Hepatocyte (in vitro differentiated cells): ENCODE data around the gene DLX3. TPM values are rescaled to one million over a fixed set of nuclear protein-coding genes. Genes with fewer than 3 reads are reported as not detected.

Source experiments
- DNase-seq: peaks from one replicate; pipeline ENCODE4 v3.0.0-alpha.2; 2016; ENCODE audit warnings: low spot score
- H2AFZ ChIP-seq: fragments of 200-600 bp; sonication (generic); 2 replicates; pipeline ENCODE4 v1.6.0; 2016; ENCODE audit warnings: antibody characterized with exemption, mild to moderate bottlenecking
- H3K27ac ChIP-seq: fragments of 200-600 bp; sonication (generic); 2 replicates; pipeline ENCODE4 v1.5.1; 2016; ENCODE audit warnings: mild to moderate bottlenecking
- H3K27me3 ChIP-seq: fragments of 200-600 bp; sonication (generic); 2 replicates; pipeline ENCODE4 v1.6.1; 2016
- H3K36me3 ChIP-seq: fragments of 200-600 bp; sonication (generic); replicated peaks from 2 replicates; pipeline ENCODE4 v1.5.1; 2016; ENCODE audit warnings: low read depth; ENCODE audit not compliant: insufficient read depth
- H3K4me1 ChIP-seq: fragments of 200-600 bp; sonication (generic); 2 replicates; pipeline ENCODE4 v1.5.1; 2016; ENCODE audit warnings: mild to moderate bottlenecking, moderate library complexity; ENCODE audit not compliant: insufficient read depth
- H3K4me2 ChIP-seq: fragments of 200-600 bp; sonication (generic); 2 replicates; pipeline ENCODE4 v1.6.0; 2016
- H3K4me3 ChIP-seq: fragments of 200-600 bp; sonication (generic); 2 replicates; pipeline ENCODE4 v1.5.1; 2016; ENCODE audit warnings: mild to moderate bottlenecking
- H3K79me2 ChIP-seq: fragments of 200-600 bp; sonication (generic); 2 replicates; pipeline ENCODE4 v1.6.0; 2017; ENCODE audit warnings: mild to moderate bottlenecking
- H3K9me2 ChIP-seq: fragments of 200-600 bp; sonication (generic); replicated peaks from 2 replicates; pipeline ENCODE4 v1.6.0; 2017; ENCODE audit warnings: mild to moderate bottlenecking; ENCODE audit not compliant: insufficient read depth
- H3K9me3 ChIP-seq: fragments of 200-600 bp; sonication (generic); 2 replicates; pipeline ENCODE4 v1.5.1; 2016; ENCODE audit warnings: low read depth, mild to moderate bottlenecking
- H4K20me1 ChIP-seq: fragments of 200-600 bp; sonication (generic); 2 replicates; pipeline ENCODE4 v1.6.0; 2016; ENCODE audit warnings: mild to moderate bottlenecking; ENCODE audit not compliant: insufficient read depth, poor library complexity, severe bottlenecking
- EZH2 ChIP-seq: fragments of 200-600 bp; sonication (generic); IDR thresholded peaks from 2 replicates; pipeline ENCODE4 v1.6.1; 2016; ENCODE audit warnings: antibody characterized with exemption, mild to moderate bottlenecking, borderline replicate concordance
- EZH2phosphoT487 ChIP-seq: fragments of 200-600 bp; sonication (generic); IDR thresholded peaks from one replicate; pipeline ENCODE4 v1.6.1; 2018; ENCODE audit warnings: antibody characterized with exemption, mild to moderate bottlenecking, low read depth, moderate library complexity; ENCODE audit not compliant: unreplicated experiment, severe bottlenecking
- WGBS: methylation state at CpG from one replicate; pipeline ENCODE4 v1.1.6; 2016; ENCODE audit warnings: low lambda C conversion rate; ENCODE audit errors: missing lambda C conversion rate; 5-methylcytosine and 5-hydroxymethylcytosine counted together
- polyA plus RNA-seq: library from polyadenylated mRNA; unstranded; fragments of >200 nt; fragmentation: Nextera tagmentation; extraction: Ambion mirVana; gene quantifications from 2 replicates; pipeline ENCODE4 v1.2.1, GENCODE V29; 2016
- total RNA-seq: library from RNA; depleted of rRNA; stranded (reverse); fragments of >200 nt; gene quantifications from 2 replicates; pipeline ENCODE4 v1.2.3, GENCODE V29; 2014
- TF ChIP-seq, protein P1 (sequence below): fragments of 200-600 bp; sonication (generic); IDR thresholded peaks from 2 replicates; pipeline ENCODE4 v1.5.1; 2016; ENCODE audit warnings: antibody characterized with exemption, mild to moderate bottlenecking; ENCODE audit not compliant: poor library complexity

DLX3 gene
- total RNA-seq (0.37 and 0.88 TPM in 2 replicates), polyA plus RNA-seq (0.55 and 1.1 TPM in 2 replicates)

DNA sequence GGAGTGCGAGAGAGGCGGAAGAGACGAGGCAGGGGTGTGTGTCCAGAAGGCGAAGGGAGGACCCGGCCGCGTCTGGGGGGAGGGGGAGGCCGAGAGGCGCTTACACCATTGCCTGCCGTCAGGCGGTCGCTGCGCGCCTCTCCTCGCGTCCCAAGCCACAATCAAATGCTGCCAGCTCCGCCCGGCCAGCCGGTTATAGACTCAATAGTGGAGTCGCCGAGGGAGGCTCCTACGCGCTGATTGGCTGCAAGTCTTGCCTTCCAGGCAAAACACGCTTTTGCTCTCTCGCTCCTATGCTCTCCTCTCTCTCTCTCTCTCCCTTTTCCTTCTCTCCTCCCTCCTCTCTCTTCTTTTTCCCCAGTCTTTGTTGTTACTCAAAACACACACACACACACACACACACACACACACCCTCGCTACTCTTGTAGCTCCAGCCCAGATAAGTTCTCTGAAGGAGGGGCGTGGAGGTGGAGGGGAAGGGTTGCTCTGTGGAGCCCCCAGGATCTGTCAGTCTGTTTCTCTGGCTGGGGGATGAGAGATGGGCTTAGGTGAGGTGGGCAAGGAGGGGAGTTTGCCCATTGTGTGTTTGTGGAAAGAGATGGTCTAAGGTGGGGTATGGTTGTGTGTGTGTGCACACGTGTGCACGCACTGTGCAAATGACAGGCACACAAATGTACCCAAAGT lies at the start of gene DLX3:
TSS of gene DLX3 (minus strand) at position 170 of the 684 bp plus-strand sequence. CDS start 226 bp downstream, outside the sequence.
- WGBS = 6% methylated on average over 22 of the region's 29 CpGs
- H2AFZ ChIP-seq = peak within 1 kb of the TSS; percentile 66

DNA sequence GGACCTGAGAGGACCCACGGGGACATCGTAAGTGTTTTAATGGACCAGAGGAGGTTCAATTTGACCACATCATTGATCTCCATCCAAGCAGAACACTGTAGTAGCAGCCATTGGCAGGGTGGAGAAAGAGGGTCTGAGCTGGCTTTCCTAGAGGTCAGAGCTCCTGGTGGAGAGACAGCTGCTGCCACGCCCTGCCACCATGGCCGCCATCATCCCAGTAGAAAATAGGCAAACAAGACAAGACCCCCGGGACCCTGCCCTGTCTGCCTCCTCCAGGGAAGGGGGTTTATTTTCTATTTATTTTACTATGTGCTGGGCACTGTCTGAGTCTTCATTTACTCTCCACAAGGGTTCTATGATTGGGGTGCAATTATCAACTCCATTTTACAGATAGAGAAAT lies 49.5 kb upstream of the DLX3 start:
- Histone ChIP-seq H3K4me3 (no peak overlapping the region), H3K36me3 (no peaks in the 10 kb centered on the region), H3K27me3 (no peaks in the 10 kb centered on the region), H3K4me1 (no peaks in the 10 kb centered on the region), H3K27ac (no peak overlapping the region), H3K79me2 (no peaks in the 10 kb centered on the region), H2AFZ (no peak overlapping the region), H4K20me1 (no peaks in the 10 kb centered on the region), H3K4me2 (no peak overlapping the region), H3K9me3 (no peaks in the 10 kb centered on the region), H3K9me2 (no peaks in the 10 kb centered on the region)
- DNase-seq = no peak
- 92% methylated on average over 5 of the region's 5 CpGs for WGBS
- TF ChIP-seq EZH2phosphoT487 (no peak), EZH2 (no peak)
- TF ChIP-seq, protein P1, sequence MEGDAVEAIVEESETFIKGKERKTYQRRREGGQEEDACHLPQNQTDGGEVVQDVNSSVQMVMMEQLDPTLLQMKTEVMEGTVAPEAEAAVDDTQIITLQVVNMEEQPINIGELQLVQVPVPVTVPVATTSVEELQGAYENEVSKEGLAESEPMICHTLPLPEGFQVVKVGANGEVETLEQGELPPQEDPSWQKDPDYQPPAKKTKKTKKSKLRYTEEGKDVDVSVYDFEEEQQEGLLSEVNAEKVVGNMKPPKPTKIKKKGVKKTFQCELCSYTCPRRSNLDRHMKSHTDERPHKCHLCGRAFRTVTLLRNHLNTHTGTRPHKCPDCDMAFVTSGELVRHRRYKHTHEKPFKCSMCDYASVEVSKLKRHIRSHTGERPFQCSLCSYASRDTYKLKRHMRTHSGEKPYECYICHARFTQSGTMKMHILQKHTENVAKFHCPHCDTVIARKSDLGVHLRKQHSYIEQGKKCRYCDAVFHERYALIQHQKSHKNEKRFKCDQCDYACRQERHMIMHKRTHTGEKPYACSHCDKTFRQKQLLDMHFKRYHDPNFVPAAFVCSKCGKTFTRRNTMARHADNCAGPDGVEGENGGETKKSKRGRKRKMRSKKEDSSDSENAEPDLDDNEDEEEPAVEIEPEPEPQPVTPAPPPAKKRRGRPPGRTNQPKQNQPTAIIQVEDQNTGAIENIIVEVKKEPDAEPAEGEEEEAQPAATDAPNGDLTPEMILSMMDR = no peak

More for the DNA sequence above, at the start of gene DLX3:
- peaks cover 80% of the 10 kb centered on the region for H3K27me3 ChIP-seq
- H3K4me3 ChIP-seq = peak within 1 kb of the TSS; percentile 32
- H3K4me2 ChIP-seq = peak within 1 kb of the TSS; percentile 94
- peak; percentile 89 for DNase-seq
- H3K79me2 ChIP-seq = no peaks in the 10 kb centered on the region
- no peaks in the 10 kb centered on the region for H3K36me3 ChIP-seq
- no peak for TF ChIP-seq EZH2
- TF ChIP-seq, protein P1 = no peak
- TF ChIP-seq EZH2phosphoT487 = no peak
- no peaks in the 10 kb centered on the region for H3K9me3 ChIP-seq
- H4K20me1 ChIP-seq = no peaks in the 10 kb centered on the region
- H3K9me2 ChIP-seq = no peaks in the 10 kb centered on the region
- peaks cover 22% of the 10 kb centered on the region for H3K4me1 ChIP-seq
- no peak within 1 kb of the TSS for H3K27ac ChIP-seq

DNA sequence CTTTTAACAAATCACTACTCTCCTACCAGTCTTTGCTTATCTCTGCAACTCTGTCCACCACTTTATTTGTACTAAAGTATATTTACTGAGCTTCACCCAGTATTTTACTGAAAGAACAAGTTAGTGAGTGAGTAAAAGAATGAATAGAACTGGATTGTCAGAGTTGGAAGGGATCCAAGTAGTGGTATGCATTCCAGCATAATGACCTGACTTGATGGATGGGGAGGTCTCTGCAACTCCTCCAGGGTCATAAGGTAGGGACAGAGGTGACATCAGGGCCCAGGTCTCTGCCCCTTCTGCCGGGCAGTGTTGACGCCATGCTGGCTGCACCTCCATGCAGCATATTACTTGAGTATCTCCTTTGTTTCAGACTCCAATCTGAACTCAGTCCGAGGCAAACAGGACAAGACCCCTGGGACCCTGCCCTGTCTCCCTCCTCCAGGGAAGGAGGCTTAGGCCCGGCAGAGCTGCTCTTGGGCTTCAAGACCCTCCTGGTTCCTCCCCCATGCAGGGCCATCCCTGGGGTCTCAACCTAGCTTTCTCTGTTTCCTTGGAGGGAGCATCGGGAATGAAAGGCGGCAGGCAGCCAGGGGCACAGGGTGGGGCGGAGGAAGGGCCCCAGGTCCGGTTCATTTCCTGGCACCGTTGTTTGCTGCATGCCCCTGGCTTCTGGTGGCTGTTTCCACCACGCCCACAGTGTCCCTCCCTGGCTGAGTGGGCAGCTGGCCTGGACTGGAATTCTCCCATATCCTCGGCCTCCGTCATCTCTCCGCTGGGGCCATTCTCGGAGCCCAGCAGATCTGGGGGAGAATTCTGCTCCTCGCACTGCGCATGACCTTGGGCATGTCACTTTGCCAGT lies 48.5 kb upstream of the DLX3 start:
- DNase-seq = no peak
- no peak overlapping the region for H2AFZ ChIP-seq

More for the DNA sequence above, 48.5 kb upstream of the DLX3 start:
- Histone ChIP-seq H3K9me2 (no peaks in the 10 kb centered on the region), H4K20me1 (no peaks in the 10 kb centered on the region), H3K79me2 (no peaks in the 10 kb centered on the region), H3K9me3 (no peaks in the 10 kb centered on the region), H3K4me2 (no peak overlapping the region), H3K4me3 (no peak overlapping the region), H3K36me3 (no peaks in the 10 kb centered on the region), H3K4me1 (no peaks in the 10 kb centered on the region), H3K27me3 (no peaks in the 10 kb centered on the region), H3K27ac (no peak overlapping the region)
- TF ChIP-seq EZH2phosphoT487 (no peak), EZH2 (no peak)
- TF ChIP-seq, protein P1 = no peak
- whole genome bisulfite sequencing = 87% methylated on average over 16 of the region's 16 CpGs
